SK-N-DZ (cell line): ENCODE measurements around the gene NATD1.

ENCODE experiments used
- DNase-seq: peaks from one replicate; pipeline ENCODE4 v3.0.0-alpha.2; 2015; ENCODE audit warnings: low spot score

Gene NATD1

GRCh38 chr17:21217346-21217745 is 35.9 kb downstream of the NATD1 start:
- DNase-seq: no peak

- no peak for DNase-seq
Measured at GRCh38 chr17:21215935-21216334, 37.3 kb downstream of the NATD1 start.

- no peak for DNase-seq
Measured at GRCh38 chr17:21214777-21215541, 38.3 kb downstream of the NATD1 start.

GRCh38 chr17:21214015-21214776 is 39.0 kb downstream of the NATD1 start, which contains the start of gene TMEM11:
TMEM11 (minus strand) TSS chr17:21214161; CDS start chr17:21214152, 9 bp downstream.
- peak; percentile 94 for DNase-seq

GRCh38 chr17:21213638-21214014 is 39.6 kb downstream of the NATD1 start:
- no peak for DNase-seq

- DNase-seq: no peak
Measured at GRCh38 chr17:21212826-21213637, 40.2 kb downstream of the NATD1 start.

- DNase-seq: no peak
Measured at GRCh38 chr17:21211825-21212479, 41.3 kb downstream of the NATD1 start.

GRCh38 chr17:21210411-21211076 is 42.7 kb downstream of the NATD1 start:
- no peak for DNase-seq

- DNase-seq: no peak
Measured at GRCh38 chr17:21209511-21210175, 43.6 kb downstream of the NATD1 start.

- no peak for DNase-seq
Measured at GRCh38 chr17:21208352-21208751, 44.9 kb downstream of the NATD1 start.

- no peak for DNase-seq
Measured at GRCh38 chr17:21204935-21205334, 48.3 kb downstream of the NATD1 start.

GRCh38 chr17:21202512-21202911 is 50.7 kb downstream of the NATD1 start:
- no peak for DNase-seq

GRCh38 chr17:21201874-21202273 is 51.3 kb downstream of the NATD1 start:
- no peak for DNase-seq

- DNase-seq: no peak
Measured at GRCh38 chr17:21201298-21201595, 52.0 kb downstream of the NATD1 start.

- DNase-seq: no peak
Measured at GRCh38 chr17:21200590-21201297, 52.5 kb downstream of the NATD1 start.

- DNase-seq: no peak
Measured at GRCh38 chr17:21199856-21200255, 53.4 kb downstream of the NATD1 start.

GRCh38 chr17:21199311-21199710 is 53.9 kb downstream of the NATD1 start:
- DNase-seq: no peak

GRCh38 chr17:21198411-21198810 is 54.8 kb downstream of the NATD1 start:
- DNase-seq: no peak

GRCh38 chr17:21196126-21196525 is 57.1 kb downstream of the NATD1 start:
- no peak for DNase-seq

GRCh38 chr17:21194703-21195102 is 58.5 kb downstream of the NATD1 start:
- DNase-seq: no peak
